ENCODE data around the gene PIK3R4.

PIK3R4 gene

DNA sequence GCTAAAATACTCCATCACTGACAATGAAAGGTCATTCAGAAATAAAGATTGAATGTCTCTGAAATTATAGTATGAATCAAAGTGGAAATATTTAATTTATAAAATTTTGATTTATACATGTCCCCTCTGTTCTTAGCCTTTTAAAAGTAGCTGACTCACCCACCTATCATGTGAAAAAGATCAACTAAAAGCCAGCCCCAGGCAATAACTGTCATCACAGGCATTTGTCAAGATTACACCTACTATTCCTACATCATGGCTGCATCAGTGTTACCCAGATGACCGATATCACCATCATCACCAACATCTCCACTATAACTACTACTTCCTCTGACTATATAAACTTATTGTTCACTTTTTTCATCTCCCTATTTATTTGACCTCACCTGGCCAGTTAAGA, 14.3 kb upstream of the PIK3R4 start:
- H3K4me1 ChIP-seq (ENCODE audit: control insufficient read depth, low read length): peaks cover 5% of the 10 kb centered on the region; the same call in 1 of the 2 replicates

DNA sequence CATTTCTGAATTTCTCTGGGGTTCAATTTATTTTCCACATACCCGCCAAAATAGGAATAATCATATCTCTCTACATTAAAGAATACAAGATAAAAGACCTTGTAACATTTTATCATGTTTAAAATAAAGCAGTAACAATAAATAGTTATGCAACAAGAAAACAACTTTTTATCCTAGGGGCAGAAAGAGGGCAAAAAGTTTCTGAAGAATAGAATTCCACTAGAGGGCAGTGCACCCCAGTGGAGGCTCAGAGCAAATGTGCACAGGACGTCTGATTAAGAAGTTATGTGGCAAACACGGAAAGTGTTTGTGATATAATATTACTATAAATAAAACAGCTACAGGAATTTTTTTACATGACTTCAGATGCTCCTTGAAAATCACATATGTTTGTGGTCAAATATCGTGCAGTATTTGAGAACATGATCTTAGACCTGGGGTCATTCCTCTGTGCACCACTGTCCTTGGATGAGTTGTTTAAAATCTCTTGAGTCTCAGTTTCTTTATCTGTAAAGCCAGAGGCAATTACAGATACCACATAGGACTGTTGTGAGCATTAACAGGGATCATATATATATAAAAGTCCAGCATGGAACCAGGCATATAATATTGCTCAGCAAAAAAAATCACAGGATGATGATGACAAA, 13.2 kb upstream of the PIK3R4 start:
- TF ChIP-seq, protein P1, sequence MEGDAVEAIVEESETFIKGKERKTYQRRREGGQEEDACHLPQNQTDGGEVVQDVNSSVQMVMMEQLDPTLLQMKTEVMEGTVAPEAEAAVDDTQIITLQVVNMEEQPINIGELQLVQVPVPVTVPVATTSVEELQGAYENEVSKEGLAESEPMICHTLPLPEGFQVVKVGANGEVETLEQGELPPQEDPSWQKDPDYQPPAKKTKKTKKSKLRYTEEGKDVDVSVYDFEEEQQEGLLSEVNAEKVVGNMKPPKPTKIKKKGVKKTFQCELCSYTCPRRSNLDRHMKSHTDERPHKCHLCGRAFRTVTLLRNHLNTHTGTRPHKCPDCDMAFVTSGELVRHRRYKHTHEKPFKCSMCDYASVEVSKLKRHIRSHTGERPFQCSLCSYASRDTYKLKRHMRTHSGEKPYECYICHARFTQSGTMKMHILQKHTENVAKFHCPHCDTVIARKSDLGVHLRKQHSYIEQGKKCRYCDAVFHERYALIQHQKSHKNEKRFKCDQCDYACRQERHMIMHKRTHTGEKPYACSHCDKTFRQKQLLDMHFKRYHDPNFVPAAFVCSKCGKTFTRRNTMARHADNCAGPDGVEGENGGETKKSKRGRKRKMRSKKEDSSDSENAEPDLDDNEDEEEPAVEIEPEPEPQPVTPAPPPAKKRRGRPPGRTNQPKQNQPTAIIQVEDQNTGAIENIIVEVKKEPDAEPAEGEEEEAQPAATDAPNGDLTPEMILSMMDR (IDR thresholded peaks at IDR 0.05; ENCODE audit: low read depth, low read length, poor library complexity, severe bottlenecking): peak; percentile 80
- TF ChIP-seq EZH2phosphoT487 (IDR thresholded peaks at IDR 0.05; ENCODE audit: borderline replicate concordance, low read length): no peak
- no peaks in the 10 kb centered on the region for H3K9me2 ChIP-seq (replicated peaks; ENCODE audit: control insufficient read depth, low read length)
- H3K27me3 ChIP-seq (ENCODE audit: control insufficient read depth, low read length): no peaks in the 10 kb centered on the region
- H3K79me2 ChIP-seq (ENCODE audit: control insufficient read depth, low read length): no peaks in the 10 kb centered on the region
- H3K36me3 ChIP-seq (ENCODE audit: control insufficient read depth, low read length): no peaks in the 10 kb centered on the region
- no peaks in the 10 kb centered on the region for H3F3A ChIP-seq (ENCODE audit: control insufficient read depth, insufficient read depth)
- H3K27ac ChIP-seq (ENCODE audit: low read depth, low read length): no peak overlapping the region
- H3K9me3 ChIP-seq (ENCODE audit: control insufficient read depth, insufficient read depth, low read length): no peaks in the 10 kb centered on the region
- peaks cover 5% of the 10 kb centered on the region; the same call in 1 of the 2 replicates for H3K4me1 ChIP-seq (ENCODE audit: control insufficient read depth, low read length)
- no peak overlapping the region for H3K4me2 ChIP-seq (ENCODE audit: low read length)
- no peak overlapping the region for H3K4me3 ChIP-seq (ENCODE audit: low read length)
- H4K20me1 ChIP-seq (ENCODE audit: control insufficient read depth, insufficient read depth, low read depth, low read length): no peaks in the 10 kb centered on the region

More for the DNA sequence above, 14.3 kb upstream of the PIK3R4 start:
- H3K36me3 ChIP-seq (ENCODE audit: control insufficient read depth, low read length): no peaks in the 10 kb centered on the region
- no peak overlapping the region for H3K4me3 ChIP-seq (ENCODE audit: low read length)
- H3K4me2 ChIP-seq (ENCODE audit: low read length): no peak overlapping the region
- no peaks in the 10 kb centered on the region for H3K9me3 ChIP-seq (ENCODE audit: control insufficient read depth, insufficient read depth, low read length)
- no peaks in the 10 kb centered on the region for H3K9me2 ChIP-seq (replicated peaks; ENCODE audit: control insufficient read depth, low read length)
- H3K27me3 ChIP-seq (ENCODE audit: control insufficient read depth, low read length): no peaks in the 10 kb centered on the region
- H3K27ac ChIP-seq (ENCODE audit: low read depth, low read length): no peak overlapping the region
- H3K79me2 ChIP-seq (ENCODE audit: control insufficient read depth, low read length): no peaks in the 10 kb centered on the region
- TF ChIP-seq, protein P1 (IDR thresholded peaks at IDR 0.05; ENCODE audit: low read depth, low read length, poor library complexity, severe bottlenecking): no peak
- no peak for TF ChIP-seq EZH2phosphoT487 (IDR thresholded peaks at IDR 0.05; ENCODE audit: borderline replicate concordance, low read length)
- H4K20me1 ChIP-seq (ENCODE audit: control insufficient read depth, insufficient read depth, low read depth, low read length): no peaks in the 10 kb centered on the region
- H3F3A ChIP-seq (ENCODE audit: control insufficient read depth, insufficient read depth): no peaks in the 10 kb centered on the region

DNA sequence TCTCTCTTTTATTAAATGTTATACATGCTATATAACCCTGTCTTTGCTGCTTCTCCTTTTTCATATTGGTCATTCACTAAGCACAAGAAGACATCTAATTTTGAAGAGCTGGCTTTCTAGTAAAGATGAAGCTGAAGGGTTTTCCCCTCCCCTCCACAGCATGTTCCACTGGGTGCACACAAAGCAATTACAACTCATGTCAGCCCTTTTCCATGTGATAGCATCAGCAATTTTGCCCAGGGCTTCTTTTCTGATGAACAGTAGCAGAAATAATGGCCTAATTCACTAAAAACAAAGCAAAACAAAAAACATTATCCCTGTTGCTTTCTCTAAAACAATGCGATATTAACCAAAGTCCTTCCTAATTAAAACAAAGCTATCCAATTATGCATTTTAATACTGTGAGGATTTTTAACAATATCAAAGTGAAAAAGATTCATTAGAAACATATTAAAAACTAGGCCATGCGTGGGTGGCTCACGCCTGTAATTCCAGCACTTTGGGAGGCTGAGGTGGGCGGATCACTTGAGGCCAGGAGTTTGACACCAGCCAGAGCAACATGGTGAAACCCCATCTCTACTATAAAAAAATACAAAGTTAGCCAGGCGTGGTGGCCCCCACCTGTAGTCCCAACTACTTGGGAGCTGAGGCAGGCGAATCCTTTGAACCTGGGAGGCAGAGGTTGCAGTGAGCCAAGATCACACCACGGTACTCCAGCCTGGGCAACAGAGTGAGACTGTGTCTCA, 12.2 kb upstream of the PIK3R4 start:
- H3K79me2 ChIP-seq (ENCODE audit: control insufficient read depth, low read length): no peaks in the 10 kb centered on the region
- no peaks in the 10 kb centered on the region for H3K36me3 ChIP-seq (ENCODE audit: control insufficient read depth, low read length)
- no peak overlapping the region for H3K4me3 ChIP-seq (ENCODE audit: low read length)
- H3K9me3 ChIP-seq (ENCODE audit: control insufficient read depth, insufficient read depth, low read length): no peaks in the 10 kb centered on the region
- TF ChIP-seq, protein P1 (IDR thresholded peaks at IDR 0.05; ENCODE audit: low read depth, low read length, poor library complexity, severe bottlenecking): no peak
- no peak for TF ChIP-seq EZH2phosphoT487 (IDR thresholded peaks at IDR 0.05; ENCODE audit: borderline replicate concordance, low read length)
- H3K27me3 ChIP-seq (ENCODE audit: control insufficient read depth, low read length): no peaks in the 10 kb centered on the region
- no peak overlapping the region for H3K27ac ChIP-seq (ENCODE audit: low read depth, low read length)
- H4K20me1 ChIP-seq (ENCODE audit: control insufficient read depth, insufficient read depth, low read depth, low read length): no peaks in the 10 kb centered on the region
- no peaks in the 10 kb centered on the region for H3K9me2 ChIP-seq (replicated peaks; ENCODE audit: control insufficient read depth, low read length)
- no peaks in the 10 kb centered on the region for H3F3A ChIP-seq (ENCODE audit: control insufficient read depth, insufficient read depth)
- peaks cover 5% of the 10 kb centered on the region; the same call in 1 of the 2 replicates for H3K4me1 ChIP-seq (ENCODE audit: control insufficient read depth, low read length)
- H3K4me2 ChIP-seq (ENCODE audit: low read length): no peak overlapping the region
